ENCODE data around the gene CRY2. TPM values are rescaled to one million over a fixed set of nuclear protein-coding genes. Genes with fewer than 3 reads are reported as not detected.

The CRY2 gene
- total and polyA plus RNA-seq, 2 of the 13 experiments (the other 11 are each of a cell fraction or from before 2014, with no cell fraction given) = 10.1 to 12.2 TPM

GRCh38 chr11:45848654-45849081 is 1.4 kb downstream of the CRY2 start (continued):
- no peak for TF ChIP-seq ZNF770 (CRISPR knock-in tag; IDR thresholded peaks at IDR 0.05)
- TF ChIP-seq ZNF18 (CRISPR knock-in tag; IDR thresholded peaks at IDR 0.05; ENCODE audit: insufficient replicate concordance) = no peak
- TF ChIP-seq SETDB1 (CRISPR knock-in tag; IDR thresholded peaks at IDR 0.05; ENCODE audit: borderline replicate concordance) = no peak
- TF ChIP-seq ZNF496 (CRISPR knock-in tag; IDR thresholded peaks at IDR 0.05; ENCODE audit: insufficient replicate concordance) = no peak
- no peak for TF ChIP-seq HMGA1 (CRISPR knock-in tag; conservative IDR thresholded peaks at IDR 0.05)
- TF ChIP-seq ZNF296 (CRISPR knock-in tag; conservative IDR thresholded peaks at IDR 0.05) = peak; percentile 61; the same call in 1 of the 2 replicates

- BruUV-seq (replicated peaks) = no TSS peak
- no peak for ATAC-seq
- H3K9ac ChIP-seq (ENCODE audit: insufficient read depth, low read depth, low read length) = no peak overlapping the region
- intact Hi-C loops (cut with micrococcal nuclease; ENCODE audit: unreplicated experiment) = no loop called here
- H3K79me2 ChIP-seq (ENCODE audit: insufficient read depth, low read length) = peaks cover 52% of the 10 kb centered on the region
- H3K4me1 ChIP-seq (ENCODE audit: insufficient read depth, low read length) = peaks cover 61% of the 10 kb centered on the region
- H4K20me1 ChIP-seq (ENCODE audit: insufficient read depth, low read length) = peaks cover 45% of the 10 kb centered on the region
- no peak overlapping the region for H3K4me3 ChIP-seq (replicated peaks in 1 of 3; ENCODE audit: insufficient read depth in 1 of 3, low read depth in 2 of 3, low read length in 3 of 3)
- DNase-seq (ENCODE audit: low spot score) = no peak
- H3K27ac ChIP-seq (ENCODE audit: extremely low read length, insufficient read depth, low read length) = no peak overlapping the region
- 94% methylated on average over 2 of the region's 2 CpGs for WGBS (ENCODE audit: low lambda C conversion rate)
- POLR2A ChIA-PET = no interaction called here
- H3K27me3 ChIP-seq (ENCODE audit: control insufficient read depth in 1 of 2, insufficient read depth in 2 of 2, low read length in 2 of 2) = no peaks in the 10 kb centered on the region; a peak in 1 of 5 replicates
- in situ Hi-C loops (cut with HindIII; ENCODE audit: extremely low pct_ligation_motif_present, low pct_unique_long_range_greater_than_20kb) = no loop called here
- CTCF ChIA-PET (ENCODE audit: low intra/inter-chr PET ratio, low total read pairs) = no interaction called here
- no peaks in the 10 kb centered on the region for H3K9me3 ChIP-seq (ENCODE audit: low read length)
- no peak overlapping the region for H3K4me2 ChIP-seq (ENCODE audit: low read depth, low read length)
- no peak for FAIRE-seq
- H2AFZ ChIP-seq (ENCODE audit: low read length) = no peak overlapping the region
- H3K36me3 ChIP-seq (replicated peaks in 1 of 2; ENCODE audit: control insufficient read depth in 1 of 2, insufficient read depth in 2 of 2, low read length in 2 of 2) = peaks cover 3 to 12% of the 10 kb centered on the region in 2 experiments; a peak in 4 of 5 replicates
- TF ChIP-seq IKZF1 (IDR thresholded peaks at IDR 0.05) (no peak), SCMH1 (CRISPR knock-in tag; IDR thresholded peaks at IDR 0.05; ENCODE audit: borderline replicate concordance) (no peak), FOXC1 (CRISPR knock-in tag; IDR thresholded peaks at IDR 0.05; ENCODE audit: borderline replicate concordance) (no peak), ZNF17 (CRISPR knock-in tag; IDR thresholded peaks at IDR 0.05) (no peak), KDM5A (IDR thresholded peaks at IDR 0.05; ENCODE audit: borderline replicate concordance, low read length) (no peak), ASH2L (IDR thresholded peaks at IDR 0.05; ENCODE audit: insufficient read length, low read depth, low read length) (no peak), NFKB2 (CRISPR knock-in tag; IDR thresholded peaks at IDR 0.05; ENCODE audit: borderline replicate concordance) (no peak), HDAC1 (CRISPR knock-in tag; IDR thresholded peaks at IDR 0.05) (no peak), ZNF747 (CRISPR knock-in tag; IDR thresholded peaks at IDR 0.05; ENCODE audit: borderline replicate concordance) (no peak), PLRG1 (conservative IDR thresholded peaks at IDR 0.05) (no peak), ZNF614 (CRISPR knock-in tag; IDR thresholded peaks at IDR 0.05; ENCODE audit: borderline replicate concordance) (no peak), MYC (CRISPR knock-in tag; IDR thresholded peaks at IDR 0.05; ENCODE audit: borderline replicate concordance) (no peak), ZNF224 (CRISPR knock-in tag; IDR thresholded peaks at IDR 0.05) (no peak), REPIN1 (CRISPR knock-in tag; IDR thresholded peaks at IDR 0.05; ENCODE audit: borderline replicate concordance, low read depth) (no peak), SMAD3 (CRISPR knock-in tag; IDR thresholded peaks at IDR 0.05) (no peak), HOXA3 (CRISPR knock-in tag; IDR thresholded peaks at IDR 0.05) (no peak), YEATS4 (CRISPR knock-in tag; IDR thresholded peaks at IDR 0.05; ENCODE audit: borderline replicate concordance) (no peak)
These were observed 3.2 kb downstream of the CRY2 start for GRCh38 chr11:45850446-45850845.

Data from HepG2 (cell line).